ENCODE data around the gene SDS. TPM values are rescaled to one million over a fixed set of nuclear protein-coding genes. Genes with fewer than 3 reads are reported as not detected.

Gene SDS
- total RNA-seq, 1 experiment from 2014 or later: not detected

DNA sequence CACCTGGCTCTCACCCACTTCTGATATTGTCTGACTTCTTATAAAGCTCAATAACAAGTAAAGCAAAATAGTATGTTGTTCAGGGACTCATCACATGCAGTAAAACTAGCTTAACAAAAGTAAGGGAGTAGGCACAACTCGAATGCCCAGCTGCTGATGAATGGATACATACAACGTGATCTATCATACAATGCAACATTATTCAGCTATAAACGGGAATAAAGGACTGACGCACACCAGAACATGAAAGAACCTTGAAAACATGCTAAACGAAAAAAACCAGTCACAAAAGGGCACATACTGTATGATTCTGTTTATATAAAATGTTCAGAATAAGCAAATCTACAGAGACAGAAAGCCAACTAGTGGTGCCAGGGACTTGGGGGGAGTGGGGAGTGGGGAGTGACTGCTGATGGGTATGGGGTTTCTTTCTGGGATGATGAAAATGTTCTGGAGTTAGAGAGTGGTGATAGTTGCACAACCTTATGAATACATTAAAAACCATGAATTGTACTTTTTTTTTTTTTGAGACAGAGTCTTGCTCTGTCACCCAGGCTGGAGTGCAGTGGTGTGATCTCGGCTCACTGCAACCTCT is 34.2 kb downstream of the SDS start:
- Histone ChIP-seq H3K4me1 (ENCODE audit: control insufficient read depth in 1 of 2, insufficient read depth in 2 of 2, low read length in 2 of 2) (peaks cover 0 to 4% of the 10 kb centered on the region in 2 experiments; a peak in 1 of 4 replicates), H3K4me3 (replicated peaks in 1 of 2; ENCODE audit: low read depth in 1 of 2, low read length in 2 of 2) (no peak overlapping the region), H3K9ac (ENCODE audit: low read length) (no peak overlapping the region), H3K4me2 (ENCODE audit: low read length) (no peak overlapping the region), H3K79me2 (ENCODE audit: insufficient read depth, low read length) (no peaks in the 10 kb centered on the region; the same call in 1 of the 2 replicates), H2AFZ (ENCODE audit: low read depth, low read length, poor library complexity, severe bottlenecking) (no peak overlapping the region), H3K27ac (ENCODE audit: low read depth, low read length) (no peak overlapping the region), H4K20me1 (ENCODE audit: insufficient read depth) (no peaks in the 10 kb centered on the region), H3K9me3 (ENCODE audit: control insufficient read depth in 1 of 2, insufficient read depth in 1 of 2, low read depth in 1 of 2, low read length in 2 of 2) (no peaks in the 10 kb centered on the region), H3K36me3 (ENCODE audit: control insufficient read depth in 1 of 2, insufficient read depth in 2 of 2, low read length in 2 of 2) (peaks cover 1 to 4% of the 10 kb centered on the region in 2 experiments; a peak in 3 of 4 replicates), H3K27me3 (ENCODE audit: insufficient read depth, low read length) (no peaks in the 10 kb centered on the region), H3K9me2 (ENCODE audit: insufficient read depth) (no peaks in the 10 kb centered on the region)
- no peak for ATAC-seq
- ChIA-PET RAD21 (ENCODE audit: low non-redundant PET in 1 of 2, low total read pairs in 2 of 2, uncharacterized antibody in 2 of 2, unreplicated experiment in 2 of 2) (no interaction called here), POLR2A (no interaction called here), CTCF (no interaction called here)
- BruUV-seq (replicated peaks): no TSS peak
- no peak for TF ChIP-seq FOSL1 (IDR thresholded peaks at IDR 0.05; ENCODE audit: low read depth)
- no peak for TF ChIP-seq CEBPB (IDR thresholded peaks at IDR 0.05; ENCODE audit: low read depth)
- no peak for TF ChIP-seq SIN3A (IDR thresholded peaks at IDR 0.05; ENCODE audit: low read depth)
- TF ChIP-seq YY1 (IDR thresholded peaks at IDR 0.05; ENCODE audit: extremely low read depth, insufficient replicate concordance, low read depth, low read length): no peak
- TF ChIP-seq POLR2A (IDR thresholded peaks at IDR 0.05; ENCODE audit: borderline replicate concordance, extremely low read depth, insufficient read depth, insufficient read length): no peak
- no peak for TF ChIP-seq EZH2 (IDR thresholded peaks at IDR 0.05)
- no peak for TF ChIP-seq ZFX (IDR thresholded peaks at IDR 0.05)
- TF ChIP-seq RAD21 (IDR thresholded peaks at IDR 0.05; ENCODE audit: low read depth): no peak
- TF ChIP-seq, protein P1, sequence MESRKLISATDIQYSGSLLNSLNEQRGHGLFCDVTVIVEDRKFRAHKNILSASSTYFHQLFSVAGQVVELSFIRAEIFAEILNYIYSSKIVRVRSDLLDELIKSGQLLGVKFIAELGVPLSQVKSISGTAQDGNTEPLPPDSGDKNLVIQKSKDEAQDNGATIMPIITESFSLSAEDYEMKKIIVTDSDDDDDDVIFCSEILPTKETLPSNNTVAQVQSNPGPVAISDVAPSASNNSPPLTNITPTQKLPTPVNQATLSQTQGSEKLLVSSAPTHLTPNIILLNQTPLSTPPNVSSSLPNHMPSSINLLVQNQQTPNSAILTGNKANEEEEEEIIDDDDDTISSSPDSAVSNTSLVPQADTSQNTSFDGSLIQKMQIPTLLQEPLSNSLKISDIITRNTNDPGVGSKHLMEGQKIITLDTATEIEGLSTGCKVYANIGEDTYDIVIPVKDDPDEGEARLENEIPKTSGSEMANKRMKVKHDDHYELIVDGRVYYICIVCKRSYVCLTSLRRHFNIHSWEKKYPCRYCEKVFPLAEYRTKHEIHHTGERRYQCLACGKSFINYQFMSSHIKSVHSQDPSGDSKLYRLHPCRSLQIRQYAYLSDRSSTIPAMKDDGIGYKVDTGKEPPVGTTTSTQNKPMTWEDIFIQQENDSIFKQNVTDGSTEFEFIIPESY (IDR thresholded peaks at IDR 0.05; ENCODE audit: extremely low read depth, insufficient replicate concordance, low read length): no peak
- no peak for TF ChIP-seq TCF7L2 (IDR thresholded peaks at IDR 0.05; ENCODE audit: borderline replicate concordance, extremely low read depth, insufficient read depth, insufficient read length)
- no peak for TF ChIP-seq EGR1 (IDR thresholded peaks at IDR 0.05; ENCODE audit: low read depth)
- no peak for TF ChIP-seq ZNF274 (IDR thresholded peaks at IDR 0.05; ENCODE audit: low read depth, low read length)
- TF ChIP-seq, protein P2, sequence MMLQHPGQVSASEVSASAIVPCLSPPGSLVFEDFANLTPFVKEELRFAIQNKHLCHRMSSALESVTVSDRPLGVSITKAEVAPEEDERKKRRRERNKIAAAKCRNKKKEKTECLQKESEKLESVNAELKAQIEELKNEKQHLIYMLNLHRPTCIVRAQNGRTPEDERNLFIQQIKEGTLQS (IDR thresholded peaks at IDR 0.05): no peak
- TF ChIP-seq SRF (IDR thresholded peaks at IDR 0.05; ENCODE audit: low read depth): no peak
- TF ChIP-seq ELF1 (IDR thresholded peaks at IDR 0.05; ENCODE audit: borderline replicate concordance, low read depth): no peak
- TF ChIP-seq, protein P3, sequence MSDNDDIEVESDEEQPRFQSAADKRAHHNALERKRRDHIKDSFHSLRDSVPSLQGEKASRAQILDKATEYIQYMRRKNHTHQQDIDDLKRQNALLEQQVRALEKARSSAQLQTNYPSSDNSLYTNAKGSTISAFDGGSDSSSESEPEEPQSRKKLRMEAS (IDR thresholded peaks at IDR 0.05): no peak
- no peak for TF ChIP-seq SP1 (IDR thresholded peaks at IDR 0.05; ENCODE audit: low read depth)
- TF ChIP-seq EZH2phosphoT487 (IDR thresholded peaks at IDR 0.05; ENCODE audit: borderline replicate concordance): no peak
- intact Hi-C loops (cut with micrococcal nuclease): no loop called here
- no peak for DNase-seq (ENCODE audit: low read depth, low spot score)

Measured in HCT116 (cell line).